ENCODE data around the gene UBE2I.
"Not testable (repeated sequence)": the region's sequence is repeated elsewhere in the genome, so short reads cannot be mapped to it uniquely, and the experiment has no call there.

GRCh38 chr16:1296688-1297017 is 12.8 kb upstream of the UBE2I start:
- TF ChIP-seq, protein P1, sequence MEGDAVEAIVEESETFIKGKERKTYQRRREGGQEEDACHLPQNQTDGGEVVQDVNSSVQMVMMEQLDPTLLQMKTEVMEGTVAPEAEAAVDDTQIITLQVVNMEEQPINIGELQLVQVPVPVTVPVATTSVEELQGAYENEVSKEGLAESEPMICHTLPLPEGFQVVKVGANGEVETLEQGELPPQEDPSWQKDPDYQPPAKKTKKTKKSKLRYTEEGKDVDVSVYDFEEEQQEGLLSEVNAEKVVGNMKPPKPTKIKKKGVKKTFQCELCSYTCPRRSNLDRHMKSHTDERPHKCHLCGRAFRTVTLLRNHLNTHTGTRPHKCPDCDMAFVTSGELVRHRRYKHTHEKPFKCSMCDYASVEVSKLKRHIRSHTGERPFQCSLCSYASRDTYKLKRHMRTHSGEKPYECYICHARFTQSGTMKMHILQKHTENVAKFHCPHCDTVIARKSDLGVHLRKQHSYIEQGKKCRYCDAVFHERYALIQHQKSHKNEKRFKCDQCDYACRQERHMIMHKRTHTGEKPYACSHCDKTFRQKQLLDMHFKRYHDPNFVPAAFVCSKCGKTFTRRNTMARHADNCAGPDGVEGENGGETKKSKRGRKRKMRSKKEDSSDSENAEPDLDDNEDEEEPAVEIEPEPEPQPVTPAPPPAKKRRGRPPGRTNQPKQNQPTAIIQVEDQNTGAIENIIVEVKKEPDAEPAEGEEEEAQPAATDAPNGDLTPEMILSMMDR (IDR thresholded peaks at IDR 0.05) = not testable (repeated sequence)
- TF ChIP-seq POLR2A (IDR thresholded peaks at IDR 0.05) = not testable (repeated sequence)

Data from adrenal gland (tissue), 5 donors.